Common myeloid progenitor, CD34-positive (primary cell): Measurements from ENCODE around the gene PKP1.

ENCODE experiments used
- CTCF ChIA-PET: fragments of 350-600 bp; sonication (Branson Sonifier 250); formaldehyde crosslinking; loops from one replicate; lab custom pipeline; 2021; ENCODE audit warnings: antibody characterized with exemption; lab: Charles Lee
- POLR2A ChIA-PET: fragments of 350-600 bp; sonication (Branson Sonifier 250); formaldehyde crosslinking; loops from one replicate; lab custom pipeline; 2021; ENCODE audit warnings: antibody characterized with exemption; lab: Charles Lee
- DNase-seq, 3 donors: peaks; one replicate each; pipeline versions ENCODE4 v3.0.0 to v3.0.0-alpha.2; 2013
- H3K27ac ChIP-seq, 2 experiments: 1 replicate in 1 of 2; 2 replicates in 1 of 2; pipeline ENCODE4 v1.7.0; 2013; ENCODE audit warnings: inconsistent platforms in 2 of 2, low read length in 2 of 2, mild to moderate bottlenecking in 2 of 2, low read depth in 1 of 2, moderate library complexity in 1 of 2; ENCODE audit not compliant: severe bottlenecking in 2 of 2, insufficient read depth in 1 of 2, poor library complexity in 1 of 2
- H3K27me3 ChIP-seq, 5 experiments: replicated peaks in 2 of 5; 1 replicate in 3 of 5; 2 replicates in 2 of 5; pipeline versions ENCODE4 v1.6.1 to v1.7.0; 2013; ENCODE audit warnings: low read length in 4 of 5, mild to moderate bottlenecking in 2 of 5, moderate library complexity in 2 of 5, inconsistent platforms in 1 of 5; ENCODE audit not compliant: insufficient read depth in 5 of 5, control insufficient read depth in 4 of 5
- H3K36me3 ChIP-seq, 4 experiments: 1 replicate in 2 of 4; 2 replicates in 2 of 4; pipeline versions ENCODE4 v1.6.1 to v1.7.0; 2013; ENCODE audit warnings: low read length in 3 of 4, control low read depth in 1 of 4, mild to moderate bottlenecking in 1 of 4; ENCODE audit not compliant: control insufficient read depth in 4 of 4, insufficient read depth in 4 of 4
- H3K4me1 ChIP-seq, 4 experiments: 1 replicate in 3 of 4; 2 replicates in 1 of 4; pipeline versions ENCODE4 v1.6.1 to v1.7.1; 2013; ENCODE audit warnings: low read length in 3 of 4, mild to moderate bottlenecking in 3 of 4, control low read depth in 1 of 4, inconsistent platforms in 1 of 4, moderate library complexity in 1 of 4; ENCODE audit not compliant: control insufficient read depth in 4 of 4, insufficient read depth in 4 of 4; ENCODE audit errors: control extremely low read depth in 1 of 4
- H3K4me3 ChIP-seq, 7 experiments: 1 replicate in 4 of 7; 2 replicates in 3 of 7; pipeline versions ENCODE4 v1.5.1 to v1.7.0; 2013; ENCODE audit warnings: mild to moderate bottlenecking in 7 of 7, low read length in 6 of 7, moderate library complexity in 6 of 7, inconsistent platforms in 2 of 7, low read depth in 2 of 7, control low read depth in 1 of 7; ENCODE audit not compliant: insufficient read depth in 4 of 7, control insufficient read depth in 1 of 7; ENCODE audit errors: extremely low read depth in 1 of 7
- H3K9me3 ChIP-seq, 5 experiments: 1 replicate in 4 of 5; 2 replicates in 1 of 5; pipeline versions ENCODE4 v1.6.1 to v1.7.1; 2013; ENCODE audit warnings: low read length in 4 of 5, mild to moderate bottlenecking in 2 of 5, inconsistent platforms in 1 of 5, low read depth in 1 of 5, moderate library complexity in 1 of 5; ENCODE audit not compliant: control insufficient read depth in 4 of 5, insufficient read depth in 2 of 5; ENCODE audit errors: control extremely low read depth in 1 of 5
- WGBS: methylation state at CpG from one replicate; pipeline ENCODE4 v1.1.5; 2013; ENCODE audit not compliant: insufficient coverage; 5-methylcytosine and 5-hydroxymethylcytosine counted together

Gene PKP1

GRCh38 chr1:201354151-201354900 lies 71.0 kb downstream of the PKP1 start:
- POLR2A ChIA-PET, result no interaction called here
- Histone ChIP-seq H3K4me3 (no peak overlapping the region), H3K27ac (no peak overlapping the region), H3K4me1 (no peaks in the 10 kb centered on the region), H3K9me3 (no peaks in the 10 kb centered on the region), H3K36me3 (no peaks in the 10 kb centered on the region), H3K27me3 (peaks cover 0 to 13% (median 8%) of the 10 kb centered on the region in 5 experiments)
- CTCF ChIA-PET, result interaction anchor here (1.2 to 2.4 kb wide), 2 partner anchors 8 to 100 kb away, joined by 3 to 9 read pairs; no protein-coding TSS in a partner anchor
- no peak for DNase-seq
- WGBS, result 98% methylated on average over 7 of the region's 9 CpGs

DNA sequence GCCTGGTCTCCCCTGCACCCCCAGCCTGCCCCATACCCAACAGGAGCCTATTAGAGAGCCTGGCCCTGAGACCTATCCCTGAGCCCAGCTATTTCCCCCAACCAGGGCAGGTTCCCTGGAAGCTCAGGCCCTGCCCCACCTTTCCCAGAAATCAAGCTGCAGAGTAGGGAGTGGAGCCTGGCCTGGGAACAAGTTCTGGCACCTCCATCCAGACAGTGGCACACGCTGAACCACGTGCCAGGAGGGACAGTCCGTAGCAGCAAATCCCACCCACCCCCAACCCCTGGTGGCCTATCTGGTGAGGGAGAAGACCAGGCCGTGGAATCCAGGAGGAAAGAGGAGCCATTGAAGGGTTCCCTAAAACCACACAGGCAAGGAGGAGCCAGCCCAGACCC lies 71.6 kb downstream of the PKP1 start:
- WGBS, result 79% methylated on average over 4 of the region's 4 CpGs
- ChIA-PET POLR2A (no interaction called here), CTCF (interaction anchor here (0.9 to 2.4 kb wide), 4 partner anchors 9 to 101 kb away, joined by 3 to 9 read pairs (median 4); no protein-coding TSS in a partner anchor)
- Histone ChIP-seq H3K27ac (no peak overlapping the region), H3K36me3 (no peaks in the 10 kb centered on the region), H3K27me3 (peaks cover 0 to 13% (median 8%) of the 10 kb centered on the region in 5 experiments), H3K4me3 (no peak overlapping the region), H3K9me3 (no peaks in the 10 kb centered on the region), H3K4me1 (no peaks in the 10 kb centered on the region)
- DNase-seq, result no peak

DNA sequence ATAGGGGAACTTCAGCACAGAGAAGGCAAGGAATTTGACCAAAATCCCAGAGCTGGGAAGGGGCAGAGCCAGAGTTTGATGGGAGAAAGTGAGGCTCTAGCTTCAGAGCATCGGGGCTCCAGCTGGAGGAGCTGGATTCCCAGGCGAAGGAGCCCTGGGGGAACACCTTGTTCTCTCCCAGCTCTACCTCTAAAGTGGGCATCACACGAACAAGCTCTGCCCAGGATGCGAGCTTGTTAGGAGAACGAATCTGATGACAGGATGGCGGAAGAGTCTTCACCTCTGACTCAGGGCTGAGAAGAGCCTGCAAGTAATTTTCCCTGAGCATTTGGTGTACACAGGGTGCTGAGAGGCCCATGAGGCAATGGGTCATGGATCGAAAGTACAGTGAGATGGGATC lies 72.2 kb downstream of the PKP1 start:
- no peaks in the 10 kb centered on the region for H3K36me3 ChIP-seq
- H3K27me3 ChIP-seq, result peaks cover 0 to 13% (median 8%) of the 10 kb centered on the region in 5 experiments
- no peak for DNase-seq
- no peak overlapping the region for H3K27ac ChIP-seq
- CTCF ChIA-PET, result interaction anchor here (0.9 to 2.4 kb wide), 4 partner anchors 10 to 101 kb away, joined by 3 to 9 read pairs (median 4); no protein-coding TSS in a partner anchor
- no peaks in the 10 kb centered on the region for H3K4me1 ChIP-seq
- H3K9me3 ChIP-seq, result no peaks in the 10 kb centered on the region
- POLR2A ChIA-PET, result no interaction called here
- H3K4me3 ChIP-seq, result no peak overlapping the region
- WGBS, result 93% methylated on average over 7 of the region's 7 CpGs

DNA sequence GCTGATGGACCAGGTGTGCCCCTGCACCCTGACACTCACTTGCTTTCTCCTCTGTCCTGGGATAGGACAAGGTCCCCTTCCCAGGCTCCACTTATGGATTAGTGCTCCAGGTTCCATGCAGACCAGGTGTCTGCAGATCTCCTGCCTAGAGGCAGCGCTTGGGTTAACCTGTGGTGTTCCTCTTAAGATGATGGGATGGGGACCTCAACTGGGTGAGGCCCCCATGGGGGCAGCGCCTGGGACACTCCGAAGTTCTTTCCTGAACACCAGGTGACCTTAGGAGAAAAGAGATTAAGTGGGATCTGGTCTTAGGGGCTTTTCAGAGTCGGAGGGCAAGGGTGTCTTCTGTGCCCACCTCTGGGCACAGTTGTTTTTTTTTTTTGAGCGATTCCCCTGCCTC lies 72.9 kb downstream of the PKP1 start:
- CTCF ChIA-PET, result interaction anchor here (1.4 to 2.4 kb wide), 2 partner anchors 10 to 19 kb away, joined by 5 to 9 read pairs; no protein-coding TSS in a partner anchor
- peaks cover 0 to 12% (median 7%) of the 10 kb centered on the region in 5 experiments for H3K27me3 ChIP-seq
- no peak for DNase-seq
- POLR2A ChIA-PET, result no interaction called here
- H3K4me1 ChIP-seq, result no peaks in the 10 kb centered on the region
- no peaks in the 10 kb centered on the region for H3K36me3 ChIP-seq
- H3K4me3 ChIP-seq, result no peak overlapping the region
- H3K27ac ChIP-seq, result no peak overlapping the region
- WGBS, result 85% methylated on average over 4 of the region's 5 CpGs
- no peaks in the 10 kb centered on the region for H3K9me3 ChIP-seq

GRCh38 chr1:201356701-201357100 lies 73.4 kb downstream of the PKP1 start:
- DNase-seq, result no peak
- POLR2A ChIA-PET, result no interaction called here
- Histone ChIP-seq H3K27me3 (peaks cover 0 to 12% (median 7%) of the 10 kb centered on the region in 5 experiments), H3K4me1 (no peaks in the 10 kb centered on the region), H3K27ac (no peak overlapping the region), H3K9me3 (no peaks in the 10 kb centered on the region), H3K36me3 (no peaks in the 10 kb centered on the region), H3K4me3 (no peak overlapping the region)
- WGBS, result 85% methylated on average over 7 of the region's 11 CpGs
- CTCF ChIA-PET, result interaction anchor here (2.4 kb wide), 1 partner anchor 11 kb away, joined by 9 read pairs; no protein-coding TSS in a partner anchor

- no peak overlapping the region for H3K27ac ChIP-seq
- ChIA-PET POLR2A (no interaction called here), CTCF (interaction anchor here (1.0 kb wide), 1 partner anchor 24 kb away, joined by 3 read pairs; no protein-coding TSS in a partner anchor)
- no peak overlapping the region for H3K4me3 ChIP-seq
- WGBS, result 92% methylated on average over 8 of the region's 8 CpGs
- H3K36me3 ChIP-seq, result no peaks in the 10 kb centered on the region
- DNase-seq, result no peak
- H3K27me3 ChIP-seq, result peaks cover 0 to 17% (median 5%) of the 10 kb centered on the region in 5 experiments
- no peaks in the 10 kb centered on the region for H3K4me1 ChIP-seq
- no peaks in the 10 kb centered on the region for H3K9me3 ChIP-seq
Measured at GRCh38 chr1:201357211-201357610, 73.9 kb downstream of the PKP1 start.
